CD4-positive, alpha-beta T cell treated with Interleukin-21 for 1 hour (primary cell): Measurements from ENCODE around the gene PLS3.

Source experiments
- DNase-seq: peaks from one replicate; pipeline ENCODE4 v3.0.0-alpha.2; 2020

PLS3 gene

GRCh38 chrX:115696939-115697338 is 136.0 kb downstream of the PLS3 start:
- DNase-seq, result no peak

DNA sequence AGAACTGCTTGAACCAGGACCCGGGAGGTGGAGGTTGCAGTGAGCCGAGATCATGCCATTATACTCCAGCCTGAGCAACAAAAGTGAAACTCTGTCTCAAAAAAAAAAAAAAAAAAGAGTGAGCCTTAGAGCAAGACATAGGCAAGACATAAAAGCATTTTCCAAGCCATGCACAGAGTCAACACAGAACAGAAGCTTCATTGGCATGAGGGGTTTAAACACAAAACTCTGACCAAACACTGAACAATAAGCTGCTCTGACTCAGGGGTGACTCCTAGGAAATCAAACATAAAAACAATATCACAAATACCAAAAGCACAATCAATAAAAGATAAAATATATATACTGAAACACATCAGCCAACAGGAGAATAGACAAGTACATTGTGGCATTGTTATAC is 136.8 kb downstream of the PLS3 start:
- DNase-seq, result no peak
